SU-DHL-6 (cell line): ENCODE results near the gene PTGR3.

Experiments used
- EZH2phosphoT487 ChIP-seq: fragments of 200-600 bp; sonication (generic), shearing (Covaris generic); conservative IDR thresholded peaks from 2 replicates; pipeline ENCODE4 v1.6.1; 2018; ENCODE audit warnings: mild to moderate bottlenecking, antibody characterized with exemption, low read length, moderate library complexity, mixed read lengths
- TF ChIP-seq, protein P1 (sequence below): fragments of 200-600 bp; sonication (generic); IDR thresholded peaks from one replicate; pipeline ENCODE4 v1.5.1; 2017; ENCODE audit warnings: antibody characterized with exemption, mild to moderate bottlenecking, low read length, moderate library complexity; ENCODE audit not compliant: insufficient read depth, poor library complexity, severe bottlenecking

DNA sequence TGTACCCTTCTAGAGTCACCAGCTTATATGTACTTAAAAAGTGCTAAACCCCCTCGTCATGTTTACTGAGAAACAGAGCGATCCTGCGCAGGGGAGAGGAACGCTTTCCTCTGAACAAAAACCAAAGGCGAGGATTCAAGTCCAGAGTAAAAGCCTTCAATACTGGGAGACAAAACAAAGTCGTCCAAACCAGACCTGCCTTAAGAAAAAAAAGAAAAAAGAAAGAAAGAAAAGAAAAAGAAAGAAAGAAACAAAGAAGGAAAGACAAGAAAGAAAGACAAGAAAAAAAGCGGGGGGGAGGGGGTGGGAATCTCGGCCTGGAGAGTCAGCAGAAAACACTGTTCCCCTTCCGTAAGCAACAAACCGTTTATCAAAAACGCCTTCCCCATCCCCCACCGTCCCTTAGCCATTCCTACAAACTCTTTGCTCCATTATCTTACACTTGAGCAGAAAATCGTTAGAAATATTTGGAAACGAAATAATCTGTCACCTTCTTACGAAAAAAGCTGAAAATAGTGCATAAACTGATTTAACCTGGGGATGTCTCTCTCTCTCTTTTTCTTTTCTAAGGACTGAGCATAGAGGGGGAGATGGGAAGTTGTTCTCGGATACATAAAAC lies 3.3 kb downstream of the PTGR3 start:
- TF ChIP-seq, protein P1, sequence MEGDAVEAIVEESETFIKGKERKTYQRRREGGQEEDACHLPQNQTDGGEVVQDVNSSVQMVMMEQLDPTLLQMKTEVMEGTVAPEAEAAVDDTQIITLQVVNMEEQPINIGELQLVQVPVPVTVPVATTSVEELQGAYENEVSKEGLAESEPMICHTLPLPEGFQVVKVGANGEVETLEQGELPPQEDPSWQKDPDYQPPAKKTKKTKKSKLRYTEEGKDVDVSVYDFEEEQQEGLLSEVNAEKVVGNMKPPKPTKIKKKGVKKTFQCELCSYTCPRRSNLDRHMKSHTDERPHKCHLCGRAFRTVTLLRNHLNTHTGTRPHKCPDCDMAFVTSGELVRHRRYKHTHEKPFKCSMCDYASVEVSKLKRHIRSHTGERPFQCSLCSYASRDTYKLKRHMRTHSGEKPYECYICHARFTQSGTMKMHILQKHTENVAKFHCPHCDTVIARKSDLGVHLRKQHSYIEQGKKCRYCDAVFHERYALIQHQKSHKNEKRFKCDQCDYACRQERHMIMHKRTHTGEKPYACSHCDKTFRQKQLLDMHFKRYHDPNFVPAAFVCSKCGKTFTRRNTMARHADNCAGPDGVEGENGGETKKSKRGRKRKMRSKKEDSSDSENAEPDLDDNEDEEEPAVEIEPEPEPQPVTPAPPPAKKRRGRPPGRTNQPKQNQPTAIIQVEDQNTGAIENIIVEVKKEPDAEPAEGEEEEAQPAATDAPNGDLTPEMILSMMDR: no peak
- TF ChIP-seq EZH2phosphoT487: no peak
